GM21360 (cell line): ENCODE data around the gene SMURF2.
"Not testable (repeated sequence)": the region's sequence is repeated elsewhere in the genome, so short reads cannot be mapped to it uniquely, and the experiment has no call there.

Experiments used
- ATAC-seq: cut with Tn5 transposase; IDR thresholded peaks from one replicate; pipeline ENCODE4 v1.9.1; 2021; ENCODE audit warnings: mild to moderate bottlenecking, moderate library complexity; ENCODE audit not compliant: unreplicated experiment

SMURF2 gene

GRCh38 chr17:64667807-64668721 is 6.0 kb upstream of the SMURF2 start:
- not testable (repeated sequence) for ATAC-seq

- ATAC-seq, result not testable (repeated sequence)
Measured at GRCh38 chr17:64664299-64664981, 2.3 kb upstream of the SMURF2 start.

DNA sequence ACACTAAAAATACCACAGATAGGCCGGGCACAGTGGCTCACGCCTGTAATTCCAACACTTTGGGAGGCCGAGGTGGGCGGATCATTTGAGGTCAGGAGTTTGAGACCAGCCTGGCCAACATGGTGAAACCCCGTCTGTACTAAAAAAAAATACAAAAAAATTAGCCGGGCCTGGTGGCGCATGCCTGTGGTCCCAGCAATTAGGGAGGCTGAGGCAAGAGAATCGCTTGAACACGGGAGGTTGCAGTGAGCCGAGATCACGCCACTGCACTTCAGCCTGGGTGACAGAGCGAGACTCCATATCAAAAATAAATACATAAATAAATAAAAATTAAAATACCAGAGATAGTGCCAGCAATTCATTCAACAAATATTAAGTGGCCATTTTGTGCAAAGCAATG is 1.7 kb upstream of the SMURF2 start:
- ATAC-seq, result not testable (repeated sequence)

DNA sequence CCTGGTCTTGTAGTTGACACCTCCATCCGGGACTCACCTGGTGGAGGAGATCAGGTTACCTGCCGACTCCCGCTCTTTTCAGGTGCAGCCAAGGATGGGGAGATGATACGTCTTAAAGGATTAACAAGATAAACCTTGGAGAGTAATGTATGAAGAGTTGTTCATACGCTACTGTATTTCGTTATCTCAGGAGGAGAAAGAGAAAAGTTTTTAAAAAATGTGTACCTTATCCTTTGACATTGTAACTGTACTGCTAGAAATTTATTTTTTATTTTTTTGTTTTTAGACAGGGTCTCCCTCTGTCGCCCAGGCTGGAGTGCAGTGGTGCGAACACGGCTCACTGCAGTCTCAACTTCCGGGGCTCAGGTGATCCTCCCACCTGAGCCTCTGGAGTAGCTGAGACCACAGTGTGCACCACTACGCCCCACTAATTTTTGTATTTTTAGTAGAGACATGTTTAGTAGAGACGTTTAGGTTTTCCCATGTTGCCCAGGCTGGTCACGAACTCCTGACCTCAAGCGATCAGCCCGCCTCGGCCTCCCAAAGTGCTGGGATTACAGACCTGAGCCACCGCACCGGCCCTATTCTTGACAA is 764 bp upstream of the SMURF2 start:
- no peak for ATAC-seq

- ATAC-seq, result peak; percentile 36
Measured at GRCh38 chr17:64661726-64661975, 456 bp downstream of the SMURF2 start.

GRCh38 chr17:64660978-64661725 is 955 bp downstream of the SMURF2 start:
- ATAC-seq, result peak; percentile 7

DNA sequence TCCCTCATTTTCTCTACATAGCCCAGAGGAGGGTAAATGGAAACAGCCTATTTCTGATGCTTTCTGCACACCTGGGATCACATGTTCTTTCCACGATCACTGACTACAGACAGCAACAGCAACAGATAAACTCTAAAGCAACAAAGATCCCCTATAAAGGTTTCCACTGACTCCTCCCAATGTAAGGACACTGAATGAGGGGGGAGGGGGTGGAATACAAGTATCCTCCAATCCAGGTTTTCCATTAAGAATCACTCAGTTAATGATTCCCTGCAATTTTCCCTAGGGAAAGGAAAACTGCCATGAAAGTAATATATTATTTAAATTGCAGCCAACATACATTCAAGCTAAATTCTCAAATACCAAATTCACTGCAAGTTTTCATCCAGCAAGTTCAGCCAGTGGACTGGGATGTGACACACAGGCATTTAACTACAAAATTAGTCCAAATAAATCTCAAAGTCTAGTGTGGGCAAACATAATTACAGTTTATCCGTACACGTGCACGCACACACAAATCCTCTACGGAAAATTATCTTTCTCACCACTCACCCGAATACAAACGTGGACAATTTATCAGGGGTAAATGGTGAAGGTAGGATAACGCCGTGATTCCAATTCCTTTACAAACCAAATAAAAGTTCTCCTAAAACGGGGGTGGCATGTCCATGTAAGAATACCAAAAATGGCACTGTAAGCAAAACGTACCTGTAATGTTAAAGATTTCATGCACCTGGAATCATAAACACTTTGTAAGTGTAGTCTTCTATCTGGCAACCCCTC is 1.7 kb downstream of the SMURF2 start:
- ATAC-seq, result not testable (repeated sequence)

GRCh38 chr17:64658931-64659330 is 3.2 kb downstream of the SMURF2 start:
- no peak for ATAC-seq

GRCh38 chr17:64657610-64658125 is 4.4 kb downstream of the SMURF2 start:
- no peak for ATAC-seq

DNA sequence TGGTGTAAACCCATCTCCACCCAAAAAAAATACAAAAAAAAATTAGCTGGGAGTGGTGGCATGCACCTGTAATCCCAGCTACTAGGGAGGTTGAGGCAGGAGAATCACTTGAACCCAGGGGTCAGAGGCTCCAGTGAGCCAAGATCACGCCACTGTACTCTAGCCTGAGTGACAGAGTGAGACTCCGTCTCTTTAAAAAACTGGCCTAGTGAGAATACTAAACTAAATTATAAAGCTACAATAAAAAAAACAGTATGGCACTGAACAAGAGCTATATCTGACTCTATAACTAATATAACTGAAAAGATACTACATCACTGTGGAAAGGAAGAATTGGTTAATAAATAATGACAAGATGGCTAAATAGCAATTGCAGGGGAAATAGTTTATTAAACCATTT is 6.4 kb downstream of the SMURF2 start:
- no peak for ATAC-seq

- ATAC-seq, result no peak
Measured at GRCh38 chr17:64653985-64654355, 8.1 kb downstream of the SMURF2 start.

GRCh38 chr17:64653325-64653984 is 8.7 kb downstream of the SMURF2 start:
- ATAC-seq, result no peak

- no peak for ATAC-seq
Measured at GRCh38 chr17:64651889-64652288, 10.2 kb downstream of the SMURF2 start.

DNA sequence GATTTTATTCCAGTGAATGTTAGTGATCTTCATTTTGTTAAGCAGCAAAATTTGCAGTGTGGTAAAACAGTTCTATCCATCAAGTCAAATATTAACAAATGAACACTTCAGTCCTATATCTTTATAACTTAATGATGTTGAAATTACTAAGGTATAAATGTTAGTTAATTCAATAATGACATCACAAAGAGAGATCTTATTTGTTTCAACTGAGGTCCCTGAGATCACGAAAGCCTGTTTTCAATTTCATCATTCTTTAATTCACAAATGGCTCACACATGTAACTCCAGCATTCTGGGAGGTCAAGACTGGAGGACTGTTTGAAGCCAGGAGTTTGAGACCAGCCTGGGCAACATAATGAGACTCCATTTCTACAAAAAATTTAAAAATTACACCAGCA is 13.9 kb downstream of the SMURF2 start:
- no peak for ATAC-seq

- ATAC-seq, result no peak
Measured at GRCh38 chr17:64647817-64648216, 14.3 kb downstream of the SMURF2 start.

DNA sequence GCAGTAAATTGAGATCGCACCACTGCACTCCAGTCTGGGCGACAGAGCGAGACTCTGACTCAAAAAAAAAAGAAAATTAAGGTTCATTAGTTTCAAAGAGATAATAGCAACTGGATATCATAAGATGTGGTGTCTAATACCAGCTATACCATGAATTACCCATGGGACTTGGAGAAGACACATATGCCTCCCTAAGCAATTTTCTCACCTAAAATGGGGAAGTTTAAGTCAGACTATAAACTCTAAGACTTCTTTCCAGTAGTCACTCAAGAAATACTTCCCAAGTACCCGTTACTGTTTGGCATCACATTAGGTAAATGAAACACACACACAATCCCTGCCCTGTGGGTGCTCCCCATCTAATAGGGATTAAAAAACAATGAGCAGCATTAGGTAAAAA is 22.6 kb downstream of the SMURF2 start:
- no peak for ATAC-seq

- no peak for ATAC-seq
Measured at GRCh38 chr17:64638552-64639203, 23.4 kb downstream of the SMURF2 start.

DNA sequence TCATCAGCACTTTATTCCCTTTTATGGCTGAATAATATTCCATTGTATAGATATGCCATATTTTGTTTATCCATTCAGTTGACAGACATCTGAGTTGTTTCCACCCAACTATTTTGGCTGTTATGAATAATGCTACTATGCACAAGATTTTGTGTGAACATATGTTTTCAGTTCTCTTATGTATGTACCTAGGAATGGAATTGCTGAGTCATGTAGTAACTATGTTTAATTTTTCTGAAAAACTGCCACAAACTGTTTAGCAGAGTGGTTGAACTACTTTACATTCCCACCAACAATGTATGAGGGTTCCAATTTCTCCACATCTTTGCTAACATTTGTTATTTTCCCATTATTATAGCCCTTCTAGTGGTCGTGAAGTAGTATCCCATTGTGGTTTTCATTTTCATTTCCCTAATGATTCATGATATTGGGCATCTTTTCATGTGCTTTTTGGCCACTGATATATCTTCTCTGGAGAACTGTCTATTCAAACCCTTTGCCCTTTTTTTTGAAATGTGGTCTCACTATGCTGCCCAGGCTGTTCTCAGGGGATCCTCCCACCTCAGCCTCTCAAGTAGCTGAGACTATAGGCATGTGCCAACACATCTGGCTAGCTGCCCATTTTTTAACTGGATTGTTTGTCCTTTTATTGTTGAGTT is 26.3 kb downstream of the SMURF2 start:
- peak; percentile 78 for ATAC-seq

DNA sequence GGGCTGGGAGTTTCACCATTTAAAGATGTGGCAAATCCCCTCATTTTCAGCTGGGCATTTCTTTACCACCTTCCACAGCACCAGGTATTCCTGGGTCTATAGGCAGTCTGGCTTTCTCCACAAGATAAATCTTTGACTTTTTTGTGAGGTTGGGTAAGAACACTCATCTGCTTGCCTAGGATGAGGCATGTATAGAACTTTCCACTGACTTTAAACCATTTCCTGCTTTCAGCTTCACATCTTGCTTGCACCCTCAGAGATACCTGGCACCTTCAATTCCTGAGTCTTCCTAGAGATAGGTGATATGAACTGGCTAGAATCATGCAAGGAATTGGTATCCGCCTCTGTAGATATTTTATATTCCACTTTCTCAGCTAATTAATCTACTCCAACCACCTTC is 27.9 kb downstream of the SMURF2 start:
- ATAC-seq, result no peak
